ENCODE results near the gene C5AR1. TPM values are rescaled to one million over a fixed set of nuclear protein-coding genes. Genes with fewer than 3 reads are reported as not detected.
"Not testable (repeated sequence)": the region's sequence is repeated elsewhere in the genome, so short reads cannot be mapped to it uniquely, and the experiment has no call there.

The C5AR1 gene
- total and polyA plus RNA-seq, 3 donors from 2014 or later, result 3.5 to 6.1 (median 3.9) TPM

GRCh38 chr19:47296036-47296435 is 13.6 kb upstream of the C5AR1 start:
- Histone ChIP-seq H3K27me3 (no peaks in the 10 kb centered on the region), H3K4me1 (no peaks in the 10 kb centered on the region), H3K9me3 (no peaks in the 10 kb centered on the region), H3K36me3 (ENCODE audit: low read depth, missing control alignments) (no peaks in the 10 kb centered on the region), H3K27ac (no peak overlapping the region), H3K4me3 (no peak overlapping the region)
- peak; percentile 92 for DNase-seq
- WGBS, 2 donors, result 34 to 53% methylated on average over 12 of the region's 12 CpGs
- intact Hi-C loops (cut with DNase I; ENCODE audit: low total_unique reads), result no loop called here
- TF ChIP-seq POLR2A (IDR thresholded peaks at IDR 0.05), result no peak
- TF ChIP-seq, protein P1, sequence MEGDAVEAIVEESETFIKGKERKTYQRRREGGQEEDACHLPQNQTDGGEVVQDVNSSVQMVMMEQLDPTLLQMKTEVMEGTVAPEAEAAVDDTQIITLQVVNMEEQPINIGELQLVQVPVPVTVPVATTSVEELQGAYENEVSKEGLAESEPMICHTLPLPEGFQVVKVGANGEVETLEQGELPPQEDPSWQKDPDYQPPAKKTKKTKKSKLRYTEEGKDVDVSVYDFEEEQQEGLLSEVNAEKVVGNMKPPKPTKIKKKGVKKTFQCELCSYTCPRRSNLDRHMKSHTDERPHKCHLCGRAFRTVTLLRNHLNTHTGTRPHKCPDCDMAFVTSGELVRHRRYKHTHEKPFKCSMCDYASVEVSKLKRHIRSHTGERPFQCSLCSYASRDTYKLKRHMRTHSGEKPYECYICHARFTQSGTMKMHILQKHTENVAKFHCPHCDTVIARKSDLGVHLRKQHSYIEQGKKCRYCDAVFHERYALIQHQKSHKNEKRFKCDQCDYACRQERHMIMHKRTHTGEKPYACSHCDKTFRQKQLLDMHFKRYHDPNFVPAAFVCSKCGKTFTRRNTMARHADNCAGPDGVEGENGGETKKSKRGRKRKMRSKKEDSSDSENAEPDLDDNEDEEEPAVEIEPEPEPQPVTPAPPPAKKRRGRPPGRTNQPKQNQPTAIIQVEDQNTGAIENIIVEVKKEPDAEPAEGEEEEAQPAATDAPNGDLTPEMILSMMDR (IDR thresholded peaks at IDR 0.05), result peak; percentile 54 to 82 (median 77)

DNA sequence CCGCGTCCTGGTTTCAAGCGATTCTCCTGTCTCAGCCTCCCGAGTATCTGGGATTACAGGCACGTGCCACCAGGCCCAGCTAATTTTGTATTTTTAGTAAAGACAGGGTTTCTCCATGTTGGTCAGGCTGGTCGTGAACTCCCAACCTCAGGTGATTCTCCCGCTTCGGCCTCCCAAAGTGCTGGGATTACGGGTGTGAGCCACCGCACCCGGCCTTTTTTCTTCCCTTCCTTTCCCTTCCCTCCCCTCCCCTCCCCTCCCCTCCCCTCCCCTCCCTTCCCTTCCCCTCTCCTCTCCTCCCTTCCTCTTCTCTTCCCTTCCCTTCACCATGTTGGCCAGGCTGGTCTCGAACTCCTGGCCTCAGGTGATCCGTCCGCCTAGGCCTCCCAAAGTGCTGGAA is 8.8 kb upstream of the C5AR1 start:
- H3K4me1 ChIP-seq; H3K9me3 ChIP-seq; DNase-seq; H3K4me3 ChIP-seq; H3K27ac ChIP-seq; intact Hi-C loops (cut with DNase I; ENCODE audit: low total_unique reads); H3K27me3 ChIP-seq; H3K36me3 ChIP-seq (ENCODE audit: low read depth, missing control alignments): not testable (repeated sequence)
- WGBS, 2 donors, result 95% methylated on average over 13 to 14 of the region's 14 CpGs

DNA sequence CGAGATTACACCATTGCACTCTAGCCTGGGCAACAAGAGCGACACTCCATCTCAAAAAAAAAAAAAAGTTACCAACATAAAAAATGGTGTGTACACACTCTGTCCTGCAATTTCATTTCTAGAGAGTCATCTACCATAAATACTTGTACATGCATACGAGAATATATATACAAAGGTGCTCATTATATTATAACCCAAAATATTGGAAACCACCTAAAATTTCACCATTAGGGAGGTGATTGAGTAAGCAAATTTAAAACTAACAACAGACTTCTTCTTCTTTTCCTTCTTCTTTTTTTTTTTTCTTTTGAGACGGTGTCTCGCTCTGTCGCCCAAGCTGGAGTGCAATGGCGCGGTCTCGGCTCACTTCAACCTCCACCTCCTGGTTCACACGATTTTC is 7.4 kb upstream of the C5AR1 start:
- WGBS, 2 donors, result 93 to 97% methylated on average over 10 of the region's 10 CpGs
- DNase-seq, result no peak
- intact Hi-C loops (cut with DNase I; ENCODE audit: low total_unique reads), result no loop called here

GRCh38 chr19:47303966-47304365 is 5.7 kb upstream of the C5AR1 start:
- no peak for DNase-seq
- Histone ChIP-seq H3K4me1 (no peaks in the 10 kb centered on the region), H3K9me3 (no peaks in the 10 kb centered on the region), H3K27me3 (no peaks in the 10 kb centered on the region), H3K27ac (no peak overlapping the region), H3K4me3 (no peak overlapping the region), H3K36me3 (ENCODE audit: low read depth, missing control alignments) (no peaks in the 10 kb centered on the region)
- intact Hi-C loops (cut with DNase I; ENCODE audit: low total_unique reads), result no loop called here
- 75 to 77% methylated on average over 6 of the region's 6 CpGs for WGBS, 2 donors
- TF ChIP-seq POLR2A (IDR thresholded peaks at IDR 0.05), result no peak
- TF ChIP-seq, protein P1 (IDR thresholded peaks at IDR 0.05), result no peak

More for the DNA sequence above, 7.4 kb upstream of the C5AR1 start:
- no peaks in the 10 kb centered on the region for H3K9me3 ChIP-seq
- no peaks in the 10 kb centered on the region for H3K36me3 ChIP-seq (ENCODE audit: low read depth, missing control alignments)
- no peaks in the 10 kb centered on the region for H3K4me1 ChIP-seq
- no peaks in the 10 kb centered on the region for H3K27me3 ChIP-seq
- H3K4me3 ChIP-seq, result no peak overlapping the region
- no peak overlapping the region for H3K27ac ChIP-seq
- TF ChIP-seq, protein P1 (IDR thresholded peaks at IDR 0.05), result no peak
- no peak for TF ChIP-seq POLR2A (IDR thresholded peaks at IDR 0.05)

GRCh38 chr19:47305309-47305751 is 4.3 kb upstream of the C5AR1 start:
- H3K4me1 ChIP-seq, result no peaks in the 10 kb centered on the region
- peak; percentile 82 for DNase-seq
- H3K36me3 ChIP-seq (ENCODE audit: low read depth, missing control alignments), result no peaks in the 10 kb centered on the region
- H3K27ac ChIP-seq, result no peak overlapping the region
- no peaks in the 10 kb centered on the region for H3K27me3 ChIP-seq
- H3K4me3 ChIP-seq, result no peak overlapping the region
- intact Hi-C loops (cut with DNase I; ENCODE audit: low total_unique reads), result no loop called here
- H3K9me3 ChIP-seq, result no peaks in the 10 kb centered on the region
- WGBS, 2 donors, result 3 to 7% methylated on average over 14 of the region's 14 CpGs
- no peak for TF ChIP-seq POLR2A (IDR thresholded peaks at IDR 0.05)
- TF ChIP-seq, protein P1 (IDR thresholded peaks at IDR 0.05), result peak; percentile 76 to 93 (median 93)

Data from testis (tissue), 3 donors.